WTC11 (cell line): ENCODE measurements around the gene ISY1.

Experiments
- ETV6 ChIP-seq: sonication (generic); formaldehyde crosslinking; IDR thresholded peaks from 2 replicates; pipeline ENCODE4 v1.8.1; 2022; ENCODE audit warnings: mild to moderate bottlenecking, missing genetic modification reagents
- GABPB1 ChIP-seq: sonication (generic); formaldehyde crosslinking; IDR thresholded peaks from 2 replicates; pipeline ENCODE4 v1.8.1; 2023; ENCODE audit warnings: mild to moderate bottlenecking, missing genetic modification reagents
- SP1 ChIP-seq: sonication (generic); formaldehyde crosslinking; conservative IDR thresholded peaks from 2 replicates; pipeline ENCODE4 v1.8.1; 2022; ENCODE audit warnings: missing genetic modification reagents
- TF ChIP-seq, protein P1 (sequence below): fragments of 200-600 bp; IDR thresholded peaks from 2 replicates; pipeline ENCODE4 v1.8.0; 2022; ENCODE audit warnings: antibody characterized with exemption

DNA sequence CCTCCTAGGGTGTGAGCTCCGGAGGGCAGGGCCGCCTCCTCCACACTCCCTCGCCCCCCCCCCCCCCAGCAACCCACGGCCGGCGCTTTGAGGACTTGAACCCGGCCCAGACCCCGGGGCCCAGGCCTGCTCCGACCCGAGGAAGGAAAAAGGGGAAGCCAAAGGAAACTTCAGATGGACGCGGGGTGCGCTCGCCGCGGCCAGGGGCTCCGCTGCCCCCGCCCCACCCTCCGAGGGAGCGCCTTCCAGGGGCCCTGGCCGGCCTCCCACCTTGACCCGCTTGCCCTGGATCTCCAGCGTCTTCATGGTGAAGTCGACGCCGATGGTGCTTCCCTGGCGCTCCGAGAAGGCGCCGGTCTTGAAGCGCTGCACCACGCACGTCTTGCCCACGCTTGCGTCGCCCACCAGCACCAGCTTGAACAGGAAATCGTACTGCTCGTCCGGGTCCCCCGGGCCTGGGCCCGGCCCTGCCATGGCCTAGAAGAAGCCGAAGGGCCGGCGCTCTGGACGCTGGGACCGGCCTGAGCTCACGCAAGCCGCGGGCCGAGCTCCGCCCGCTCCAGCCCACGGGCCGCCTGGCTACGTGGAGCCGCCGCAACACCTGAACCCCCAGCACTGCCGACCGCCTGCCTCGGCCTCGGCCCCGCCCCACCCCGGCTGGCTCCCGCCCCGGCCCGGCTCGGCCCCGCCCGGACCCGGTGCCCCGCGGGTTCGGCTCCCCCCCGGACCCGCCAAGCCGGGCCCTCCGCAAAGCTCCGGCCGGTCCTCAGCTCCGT lies 39.7 kb downstream of the ISY1 start:
- TF ChIP-seq GABPB1 (0 out of 2 replicates have a peak, but pooled peaks have one; percentile 18), ETV6 (CRISPR knock-in tag) (no peak), SP1 (CRISPR knock-in tag) (no peak)
- TF ChIP-seq, protein P1, sequence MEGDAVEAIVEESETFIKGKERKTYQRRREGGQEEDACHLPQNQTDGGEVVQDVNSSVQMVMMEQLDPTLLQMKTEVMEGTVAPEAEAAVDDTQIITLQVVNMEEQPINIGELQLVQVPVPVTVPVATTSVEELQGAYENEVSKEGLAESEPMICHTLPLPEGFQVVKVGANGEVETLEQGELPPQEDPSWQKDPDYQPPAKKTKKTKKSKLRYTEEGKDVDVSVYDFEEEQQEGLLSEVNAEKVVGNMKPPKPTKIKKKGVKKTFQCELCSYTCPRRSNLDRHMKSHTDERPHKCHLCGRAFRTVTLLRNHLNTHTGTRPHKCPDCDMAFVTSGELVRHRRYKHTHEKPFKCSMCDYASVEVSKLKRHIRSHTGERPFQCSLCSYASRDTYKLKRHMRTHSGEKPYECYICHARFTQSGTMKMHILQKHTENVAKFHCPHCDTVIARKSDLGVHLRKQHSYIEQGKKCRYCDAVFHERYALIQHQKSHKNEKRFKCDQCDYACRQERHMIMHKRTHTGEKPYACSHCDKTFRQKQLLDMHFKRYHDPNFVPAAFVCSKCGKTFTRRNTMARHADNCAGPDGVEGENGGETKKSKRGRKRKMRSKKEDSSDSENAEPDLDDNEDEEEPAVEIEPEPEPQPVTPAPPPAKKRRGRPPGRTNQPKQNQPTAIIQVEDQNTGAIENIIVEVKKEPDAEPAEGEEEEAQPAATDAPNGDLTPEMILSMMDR: no peak
